Measurements from ENCODE around the gene ADAT3.

GRCh38 chr19:1883784-1884183 lies 21.4 kb upstream of the ADAT3 start:
- TF ChIP-seq CTCF (IDR thresholded peaks at IDR 0.05) = no peak
- TF ChIP-seq POLR2A (IDR thresholded peaks at IDR 0.05) = no peak
